Chondrocyte (in vitro differentiated cells): ENCODE results near the gene DCP1B. TPM values are rescaled to one million over a fixed set of nuclear protein-coding genes. Genes with fewer than 3 reads are reported as not detected.

ENCODE experiments used
- DNase-seq: peaks from one replicate; pipeline ENCODE4 v3.0.0; 2021; ENCODE audit warnings: mixed read lengths, low spot score
- H3K27ac Mint-ChIP-seq: one replicate; pipeline ENCODE4 v1.8.0; 2021; ENCODE audit warnings: mild to moderate bottlenecking, moderate library complexity, mixed read lengths; ENCODE audit not compliant: unreplicated experiment
- H3K27me3 Mint-ChIP-seq: 2 replicates; pipeline ENCODE4 v1.8.0; 2021; ENCODE audit warnings: low read depth, mixed read lengths
- H3K36me3 Mint-ChIP-seq: 2 replicates; pipeline ENCODE4 v1.8.0; 2021; ENCODE audit warnings: low read depth, mixed read lengths
- H3K4me1 Mint-ChIP-seq: 2 replicates; pipeline ENCODE4 v1.8.0; 2021; ENCODE audit warnings: low read depth, mild to moderate bottlenecking, mixed read lengths
- H3K4me3 Mint-ChIP-seq: one replicate; pipeline ENCODE4 v1.8.0; 2021; ENCODE audit warnings: mild to moderate bottlenecking, moderate library complexity, mixed read lengths; ENCODE audit not compliant: unreplicated experiment
- H3K9me3 Mint-ChIP-seq: 2 replicates; pipeline ENCODE4 v1.8.0; 2021; ENCODE audit warnings: low read depth, mixed read lengths
- total RNA-seq: library from RNA; stranded (reverse); gene quantifications from 3 replicates; pipeline ENCODE4 v1.2.1, GENCODE V29; 2021
- TF ChIP-seq, protein P1 (sequence below): fragments of 200-600 bp; sonication (generic); IDR thresholded peaks from 2 replicates; pipeline ENCODE4 v1.5.0; 2021; ENCODE audit warnings: antibody characterized with exemption, mild to moderate bottlenecking, moderate library complexity

DCP1B gene
- total RNA-seq, 1 donor from 2014 or later = 12.7 TPM

DNA sequence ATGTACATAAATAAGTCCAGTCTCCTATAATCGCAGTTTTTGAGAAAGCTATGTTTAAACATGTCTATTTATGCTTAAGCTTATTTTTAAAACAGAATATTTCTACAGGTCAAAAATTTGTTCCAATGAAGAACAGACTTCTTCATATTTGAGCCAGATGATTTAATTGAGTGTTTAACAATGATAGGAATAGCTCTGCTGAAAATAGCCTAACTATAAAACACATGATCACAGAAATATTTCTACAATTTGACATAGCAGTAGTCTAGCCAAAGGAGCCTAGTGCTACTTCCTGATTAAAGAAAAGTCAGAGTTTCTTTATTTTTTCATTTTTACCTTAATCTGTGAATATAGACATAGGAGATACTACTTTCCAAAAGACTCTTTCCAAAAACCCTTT is 29.4 kb downstream of the DCP1B start:
- Mint-ChIP-seq H3K4me1 (peaks cover 62% of the 10 kb centered on the region), H3K4me3 (no peak overlapping the region), H3K27ac (peak overlapping the region; percentile 60), H3K9me3 (no peaks in the 10 kb centered on the region), H3K36me3 (peaks cover 2% of the 10 kb centered on the region), H3K27me3 (no peaks in the 10 kb centered on the region)
- no peak for DNase-seq
- TF ChIP-seq, protein P1, sequence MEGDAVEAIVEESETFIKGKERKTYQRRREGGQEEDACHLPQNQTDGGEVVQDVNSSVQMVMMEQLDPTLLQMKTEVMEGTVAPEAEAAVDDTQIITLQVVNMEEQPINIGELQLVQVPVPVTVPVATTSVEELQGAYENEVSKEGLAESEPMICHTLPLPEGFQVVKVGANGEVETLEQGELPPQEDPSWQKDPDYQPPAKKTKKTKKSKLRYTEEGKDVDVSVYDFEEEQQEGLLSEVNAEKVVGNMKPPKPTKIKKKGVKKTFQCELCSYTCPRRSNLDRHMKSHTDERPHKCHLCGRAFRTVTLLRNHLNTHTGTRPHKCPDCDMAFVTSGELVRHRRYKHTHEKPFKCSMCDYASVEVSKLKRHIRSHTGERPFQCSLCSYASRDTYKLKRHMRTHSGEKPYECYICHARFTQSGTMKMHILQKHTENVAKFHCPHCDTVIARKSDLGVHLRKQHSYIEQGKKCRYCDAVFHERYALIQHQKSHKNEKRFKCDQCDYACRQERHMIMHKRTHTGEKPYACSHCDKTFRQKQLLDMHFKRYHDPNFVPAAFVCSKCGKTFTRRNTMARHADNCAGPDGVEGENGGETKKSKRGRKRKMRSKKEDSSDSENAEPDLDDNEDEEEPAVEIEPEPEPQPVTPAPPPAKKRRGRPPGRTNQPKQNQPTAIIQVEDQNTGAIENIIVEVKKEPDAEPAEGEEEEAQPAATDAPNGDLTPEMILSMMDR = no peak

DNA sequence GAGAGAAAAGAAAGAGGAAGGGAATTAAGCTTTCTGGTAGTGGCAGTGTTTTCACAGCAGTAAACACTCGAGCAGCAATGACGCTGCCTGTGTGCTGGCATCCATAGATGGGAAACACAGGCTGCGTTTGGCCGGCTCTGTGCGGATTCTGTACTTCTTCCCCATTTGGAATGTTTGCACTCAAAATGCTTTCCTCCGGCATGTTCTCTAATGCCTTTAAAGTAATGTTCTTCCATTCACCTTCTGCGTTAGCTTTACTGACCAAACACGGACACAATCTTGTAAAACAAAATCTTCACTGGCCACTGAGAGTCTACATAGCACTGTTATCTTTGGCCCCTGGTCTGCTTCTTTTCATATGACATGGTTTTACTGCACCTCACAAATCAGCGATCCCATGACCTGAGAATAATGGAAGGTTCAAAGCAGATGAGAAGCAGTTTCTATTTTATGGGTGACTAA is 31.4 kb downstream of the DCP1B start:
- Mint-ChIP-seq H3K4me1 (peaks cover 61% of the 10 kb centered on the region), H3K27ac (peak overlapping the region; percentile 74), H3K27me3 (no peaks in the 10 kb centered on the region), H3K4me3 (no peak overlapping the region), H3K36me3 (peaks cover 2% of the 10 kb centered on the region), H3K9me3 (no peaks in the 10 kb centered on the region)
- DNase-seq = no peak
- TF ChIP-seq, protein P1 = no peak

GRCh38 chr12:1972260-1972659 is 32.0 kb downstream of the DCP1B start:
- H3K4me3 Mint-ChIP-seq = no peak overlapping the region
- TF ChIP-seq, protein P1 = no peak
- H3K27me3 Mint-ChIP-seq = no peaks in the 10 kb centered on the region
- H3K27ac Mint-ChIP-seq = peak overlapping the region; percentile 74
- peaks cover 61% of the 10 kb centered on the region for H3K4me1 Mint-ChIP-seq
- no peaks in the 10 kb centered on the region for H3K9me3 Mint-ChIP-seq
- peaks cover 2% of the 10 kb centered on the region for H3K36me3 Mint-ChIP-seq
- DNase-seq = no peak

DNA sequence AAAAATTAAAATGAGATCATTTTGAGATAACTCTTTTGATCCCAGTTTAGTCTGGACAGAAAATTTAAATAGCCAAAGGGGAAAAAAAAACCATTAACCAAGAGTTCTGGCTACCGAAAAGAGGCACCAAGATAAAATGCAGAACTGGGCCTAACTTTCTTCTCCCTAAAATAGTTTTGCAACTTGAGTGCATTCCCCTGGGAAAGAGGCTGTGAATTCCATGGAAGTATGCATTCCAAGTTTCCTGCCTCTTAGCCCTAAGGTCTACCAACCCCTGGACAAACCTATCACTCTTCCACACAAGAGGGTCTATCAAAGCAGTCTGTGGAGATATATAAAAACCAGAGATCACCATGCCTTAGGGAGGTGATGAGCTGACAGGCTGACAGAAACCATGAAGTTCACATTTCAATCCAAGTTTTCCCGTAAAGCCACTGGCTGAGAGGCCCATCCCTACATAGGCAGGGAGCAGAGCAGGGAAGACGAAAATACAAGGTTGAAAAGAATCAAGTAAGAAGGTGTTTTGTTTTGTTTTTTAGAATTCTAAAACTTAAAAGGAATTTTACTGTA is 33.8 kb downstream of the DCP1B start:
- no peaks in the 10 kb centered on the region for H3K27me3 Mint-ChIP-seq
- TF ChIP-seq, protein P1 = no peak
- H3K9me3 Mint-ChIP-seq = no peaks in the 10 kb centered on the region

GRCh38 chr12:1966561-1967226 is 37.6 kb downstream of the DCP1B start:
- Mint-ChIP-seq H3K9me3 (no peaks in the 10 kb centered on the region), H3K4me3 (no peak overlapping the region)

More for the DNA sequence above, 33.8 kb downstream of the DCP1B start:
- peaks cover 8% of the 10 kb centered on the region for H3K36me3 Mint-ChIP-seq
- no peak overlapping the region for H3K4me3 Mint-ChIP-seq
- peaks cover 43% of the 10 kb centered on the region for H3K4me1 Mint-ChIP-seq
- DNase-seq = no peak
- peak overlapping the region; percentile 10 for H3K27ac Mint-ChIP-seq

More at GRCh38 chr12:1966561-1967226, 37.6 kb downstream of the DCP1B start:
- Mint-ChIP-seq H3K27ac (no peak overlapping the region), H3K4me1 (peaks cover 17% of the 10 kb centered on the region), H3K36me3 (peaks cover 19% of the 10 kb centered on the region), H3K27me3 (no peaks in the 10 kb centered on the region)
- TF ChIP-seq, protein P1 = no peak
- DNase-seq = no peak
